Uterus (tissue), 4 donors: Measurements from ENCODE around the gene HOXA6. TPM values are rescaled to one million over a fixed set of nuclear protein-coding genes. Genes with fewer than 3 reads are reported as not detected.

Experiments used
- DNase-seq, 2 donors: peaks; one replicate each; pipeline ENCODE4 v3.0.0-alpha.2; 2019 to 2020
- H3K27ac ChIP-seq, 2 donors: fragments of 200-600 bp; sonication (generic); 1 replicate in 1 of 2; 2 replicates in 1 of 2; pipeline ENCODE4 v1.5.1; 2016 to 2018
- H3K27me3 ChIP-seq, 2 donors: fragments of 200-600 bp; sonication (generic); one replicate each; pipeline ENCODE4 v1.5.1; 2018 to 2019; ENCODE audit warnings: control low read depth in 1 of 2
- H3K36me3 ChIP-seq, 2 donors: fragments of 200-600 bp; sonication (generic); one replicate each; pipeline ENCODE4 v1.5.1; 2019; ENCODE audit warnings: control low read depth in 1 of 2
- H3K4me1 ChIP-seq, 2 donors: fragments of 200-600 bp; sonication (generic); one replicate each; pipeline ENCODE4 v1.5.1; 2018 to 2019; ENCODE audit warnings: control low read depth in 1 of 2
- H3K4me3 ChIP-seq, 2 donors: fragments of 200-600 bp; sonication (generic); 1 replicate in 1 of 2; 2 replicates in 1 of 2; pipeline ENCODE4 v1.5.1; 2018 to 2019; ENCODE audit warnings: mild to moderate bottlenecking in 1 of 2
- H3K9me3 ChIP-seq, 2 donors: fragments of 200-600 bp; sonication (generic); one replicate each; pipeline ENCODE4 v1.5.1; 2019; ENCODE audit warnings: control low read depth in 1 of 2
- CTCF ChIP-seq, 4 experiments: fragments of 200-600 bp in 2 of 4; fragments of 450-650 bp in 2 of 4; sonication (generic) in 2 of 4; IDR thresholded peaks; one replicate each; pipeline ENCODE4 v1.5.1; 2016 to 2019; ENCODE audit warnings: antibody characterized with exemption in 4 of 4, mild to moderate bottlenecking in 2 of 4, moderate library complexity in 1 of 4
- POLR2A ChIP-seq, 2 donors: fragments of 450-650 bp; IDR thresholded peaks; one replicate each; pipeline ENCODE4 v1.6.1; 2016; ENCODE audit warnings: antibody characterized with exemption in 2 of 2, mild to moderate bottlenecking in 1 of 2, moderate library complexity in 1 of 2
- intact Hi-C: fragments of 100-400 bp; cut with DNase I; formaldehyde crosslinking; loops from one replicate; pipeline ENCODE4 v1.15.1; 2023; ENCODE audit warnings: low total_unique reads
- total RNA-seq, 4 donors: library from RNA; depleted of rRNA in 3 of 4; stranded (reverse); fragments of >200 nt in 3 of 4; gene quantifications; one replicate each; pipeline versions ENCODE4 v1.1.0 to v1.2.4, GENCODE V29; 2014 to 2023
- donor health status: DM: yes; HTN: yes; CAD: no.

HOXA6 gene
- total RNA-seq, 4 donors from 2014 or later: 1.8 to 19.1 (median 15.4) TPM

- Histone ChIP-seq H3K36me3 (no peaks in the 10 kb centered on the region), H3K27me3 (no peaks in the 10 kb centered on the region), H3K9me3 (no peaks in the 10 kb centered on the region), H3K4me3 (peak overlapping the region; percentile 43 to 59), H3K4me1 (no peaks in the 10 kb centered on the region), H3K27ac (peak overlapping the region; percentile 96)
- peak in 1 of 2 donors; percentile 38 for DNase-seq
- TF ChIP-seq POLR2A (IDR thresholded peaks at IDR 0.05) (no peak), CTCF (IDR thresholded peaks at IDR 0.05) (no peak)
- intact Hi-C loops: loop anchor here (10.0 kb wide), 1 partner anchor 54 kb away; the partner anchor contains the start of gene HOXA1
Measured at GRCh38 chr7:27148756-27149641, 1.4 kb upstream of the HOXA6 start.

- DNase-seq: peak; percentile 31 to 37
- no peaks in the 10 kb centered on the region for H3K27me3 ChIP-seq
Measured at GRCh38 chr7:27148031-27148755, 619 bp upstream of the HOXA6 start.

GRCh38 chr7:27146491-27147198 is 929 bp downstream of the HOXA6 start:
- peak overlapping the region in 1 of 2 donors; percentile 59 for H3K4me3 ChIP-seq
- no peak for DNase-seq
- H3K4me1 ChIP-seq: no peaks in the 10 kb centered on the region
- H3K27ac ChIP-seq: peak overlapping the region; percentile 96
- no peaks in the 10 kb centered on the region for H3K27me3 ChIP-seq
- H3K9me3 ChIP-seq: no peaks in the 10 kb centered on the region
- intact Hi-C loops: loop anchor here (10.0 kb wide), 1 partner anchor 52 kb away; the partner anchor contains the start of gene HOXA1
- H3K36me3 ChIP-seq: no peaks in the 10 kb centered on the region
- TF ChIP-seq POLR2A (IDR thresholded peaks at IDR 0.05) (no peak), CTCF (IDR thresholded peaks at IDR 0.05) (no peak)

More at GRCh38 chr7:27148031-27148755, 619 bp upstream of the HOXA6 start:
- Histone ChIP-seq H3K27ac (peak overlapping the region; percentile 96), H3K36me3 (no peaks in the 10 kb centered on the region), H3K4me3 (peak overlapping the region; percentile 43 to 59), H3K9me3 (no peaks in the 10 kb centered on the region), H3K4me1 (no peaks in the 10 kb centered on the region)
- intact Hi-C loops: loop anchor here (10.0 kb wide), 1 partner anchor 53 kb away; the partner anchor contains the start of gene HOXA1
- TF ChIP-seq CTCF (IDR thresholded peaks at IDR 0.05) (no peak), POLR2A (IDR thresholded peaks at IDR 0.05) (no peak)

- intact Hi-C loops: loop anchor here (10.0 kb wide), 1 partner anchor 51 kb away; the partner anchor contains the start of gene HOXA1
- no peaks in the 10 kb centered on the region for H3K9me3 ChIP-seq
- no peak for TF ChIP-seq POLR2A (IDR thresholded peaks at IDR 0.05)
- no peak for TF ChIP-seq CTCF (IDR thresholded peaks at IDR 0.05)
- no peaks in the 10 kb centered on the region for H3K4me1 ChIP-seq
- no peaks in the 10 kb centered on the region for H3K27me3 ChIP-seq
- H3K36me3 ChIP-seq: no peaks in the 10 kb centered on the region
- H3K27ac ChIP-seq: peak overlapping the region in 1 of 2 donors; percentile 45
- DNase-seq: peak in 1 of 2 donors; percentile 24
- no peak overlapping the region for H3K4me3 ChIP-seq
Measured at GRCh38 chr7:27145914-27146412, 1.6 kb downstream of the HOXA6 start.
